ENCODE results near the gene RPS15.
"Not testable (repeated sequence)": the region's sequence is repeated elsewhere in the genome, so short reads cannot be mapped to it uniquely, and the experiment has no call there.

The RPS15 gene

GRCh38 chr19:1430246-1430645 lies 8.0 kb upstream of the RPS15 start:
- in situ Hi-C loops (cut with HindIII; ENCODE audit: low pct_ligation_motif_present, low pct_unique_long_range_greater_than_20kb, low sequenced_read_pairs), result no loop called here
- DNase-seq, result no peak

- in situ Hi-C loops (cut with HindIII; ENCODE audit: low pct_ligation_motif_present, low pct_unique_long_range_greater_than_20kb, low sequenced_read_pairs), result no loop called here
- DNase-seq, result no peak
Observed at GRCh38 chr19:1431759-1432506, 6.3 kb upstream of the RPS15 start.

- in situ Hi-C loops (cut with HindIII; ENCODE audit: low pct_ligation_motif_present, low pct_unique_long_range_greater_than_20kb, low sequenced_read_pairs), result no loop called here
- no peak for DNase-seq
Observed at GRCh38 chr19:1432507-1432887, 5.7 kb upstream of the RPS15 start.

- no peak for DNase-seq
- in situ Hi-C loops (cut with HindIII; ENCODE audit: low pct_ligation_motif_present, low pct_unique_long_range_greater_than_20kb, low sequenced_read_pairs), result no loop called here
Observed at GRCh38 chr19:1433119-1434039, 4.8 kb upstream of the RPS15 start.

GRCh38 chr19:1434040-1434366 lies 4.2 kb upstream of the RPS15 start:
- DNase-seq, result no peak
- in situ Hi-C loops (cut with HindIII; ENCODE audit: low pct_ligation_motif_present, low pct_unique_long_range_greater_than_20kb, low sequenced_read_pairs), result no loop called here

GRCh38 chr19:1434577-1435060 lies 3.6 kb upstream of the RPS15 start:
- in situ Hi-C loops (cut with HindIII; ENCODE audit: low pct_ligation_motif_present, low pct_unique_long_range_greater_than_20kb, low sequenced_read_pairs), result no loop called here
- DNase-seq, result no peak

GRCh38 chr19:1435378-1435989 lies 2.7 kb upstream of the RPS15 start:
- DNase-seq, result no peak
- in situ Hi-C loops (cut with HindIII; ENCODE audit: low pct_ligation_motif_present, low pct_unique_long_range_greater_than_20kb, low sequenced_read_pairs), result no loop called here

GRCh38 chr19:1437609-1438008 lies 587 bp upstream of the RPS15 start:
- peak; percentile 6 for DNase-seq
- in situ Hi-C loops (cut with HindIII; ENCODE audit: low pct_ligation_motif_present, low pct_unique_long_range_greater_than_20kb, low sequenced_read_pairs), result no loop called here

GRCh38 chr19:1438933-1439354 lies 748 bp downstream of the RPS15 start:
- in situ Hi-C loops (cut with HindIII; ENCODE audit: low pct_ligation_motif_present, low pct_unique_long_range_greater_than_20kb, low sequenced_read_pairs), result no loop called here
- no peak for DNase-seq

GRCh38 chr19:1439525-1440417 lies 1.6 kb downstream of the RPS15 start:
- DNase-seq; in situ Hi-C loops (cut with HindIII; ENCODE audit: low pct_ligation_motif_present, low pct_unique_long_range_greater_than_20kb, low sequenced_read_pairs): not testable (repeated sequence)

GRCh38 chr19:1440418-1440801 lies 2.2 kb downstream of the RPS15 start:
- in situ Hi-C loops (cut with HindIII; ENCODE audit: low pct_ligation_motif_present, low pct_unique_long_range_greater_than_20kb, low sequenced_read_pairs), result no loop called here
- DNase-seq, result no peak

GRCh38 chr19:1441022-1441426 lies 2.8 kb downstream of the RPS15 start:
- DNase-seq, result no peak
- in situ Hi-C loops (cut with HindIII; ENCODE audit: low pct_ligation_motif_present, low pct_unique_long_range_greater_than_20kb, low sequenced_read_pairs), result no loop called here

- in situ Hi-C loops (cut with HindIII; ENCODE audit: low pct_ligation_motif_present, low pct_unique_long_range_greater_than_20kb, low sequenced_read_pairs), result no loop called here
- DNase-seq, result no peak
Observed at GRCh38 chr19:1441677-1442438, 3.7 kb downstream of the RPS15 start.

GRCh38 chr19:1445185-1445931 lies 7.2 kb downstream of the RPS15 start:
- DNase-seq, result peak; percentile 67
- in situ Hi-C loops (cut with HindIII; ENCODE audit: low pct_ligation_motif_present, low pct_unique_long_range_greater_than_20kb, low sequenced_read_pairs), result no loop called here

- in situ Hi-C loops (cut with HindIII; ENCODE audit: low pct_ligation_motif_present, low pct_unique_long_range_greater_than_20kb, low sequenced_read_pairs), result no loop called here
- DNase-seq, result peak; percentile 51
Observed at GRCh38 chr19:1445932-1446712, 7.9 kb downstream of the RPS15 start.

- no peak for DNase-seq
Observed at GRCh38 chr19:1446713-1447481, 8.7 kb downstream of the RPS15 start.

More at GRCh38 chr19:1446713-1447481, 8.7 kb downstream of the RPS15 start:
- in situ Hi-C loops (cut with HindIII; ENCODE audit: low pct_ligation_motif_present, low pct_unique_long_range_greater_than_20kb, low sequenced_read_pairs), result no loop called here

Data from ACHN (cell line).